OCI-LY7 (cell line): ENCODE results near the gene SRXN1. TPM values are rescaled to one million over a fixed set of nuclear protein-coding genes. Genes with fewer than 3 reads are reported as not detected.
A peak's percentile ranks its signal among the peaks of the same experiment; 100 is the strongest.

ENCODE experiments used
- BruUV-seq: library from RNA; stranded (reverse); fragments of 400-500 nt; replicated peaks from 2 replicates; lab custom pipeline; 2021; lab: Mats Ljungman, UMichigan
- CTCF ChIA-PET: fragments of 300-600 bp; sonication (Branson Sonifier 250); formaldehyde crosslinking; loops from one replicate; lab custom pipeline; 2022; ENCODE audit warnings: antibody characterized with exemption; ENCODE audit not compliant: unreplicated experiment; lab: Charles Lee
- POLR2A ChIA-PET: fragments of 300-600 bp; sonication (Branson Sonifier 250); formaldehyde crosslinking; loops from one replicate; lab custom pipeline; 2022; ENCODE audit warnings: antibody characterized with exemption; lab: Charles Lee
- DNase-seq: peaks from one replicate; pipeline ENCODE4 v3.0.0-alpha.2; 2015; ENCODE audit warnings: low spot score
- H2AFZ ChIP-seq: fragments of 200-600 bp; sonication (generic), shearing (Covaris generic); 2 replicates; pipeline ENCODE4 v1.6.1; 2014; ENCODE audit warnings: mild to moderate bottlenecking, antibody characterized with exemption, low read length, moderate library complexity
- H3K27ac ChIP-seq: fragments of 200-600 bp; sonication (generic); 2 replicates; pipeline ENCODE4 v1.5.1; 2014; ENCODE audit warnings: mixed run types, low read depth, mild to moderate bottlenecking, moderate library complexity, low read length, inconsistent platforms; ENCODE audit not compliant: poor library complexity, severe bottlenecking
- H3K36me3 ChIP-seq: fragments of 200-600 bp; sonication (generic); 2 replicates; pipeline ENCODE4 v1.6.1; 2014; ENCODE audit warnings: mild to moderate bottlenecking, antibody characterized with exemption, low read length, moderate library complexity, mixed read lengths; ENCODE audit not compliant: insufficient read depth
- H3K4me1 ChIP-seq: fragments of 200-600 bp; sonication (generic); 2 replicates; pipeline ENCODE4 v1.5.1; 2014; ENCODE audit warnings: mild to moderate bottlenecking, low read length; ENCODE audit not compliant: insufficient read depth, poor library complexity, severe bottlenecking
- H3K4me2 ChIP-seq: fragments of 200-600 bp; sonication (generic); 2 replicates; pipeline ENCODE4 v1.6.1; 2014; ENCODE audit warnings: mild to moderate bottlenecking, low read length
- H3K4me3 ChIP-seq: fragments of 200-600 bp; sonication (generic); 2 replicates; pipeline ENCODE4 v1.5.1; 2014; ENCODE audit warnings: mild to moderate bottlenecking, low read depth, low read length; ENCODE audit not compliant: poor library complexity, severe bottlenecking
- H3K79me2 ChIP-seq: fragments of 200-600 bp; sonication (generic); 2 replicates; pipeline ENCODE4 v1.6.1; 2016; ENCODE audit warnings: low read depth, mild to moderate bottlenecking, low read length, moderate library complexity, mixed read lengths; ENCODE audit not compliant: insufficient read depth
- H3K9me2 ChIP-seq: fragments of 200-600 bp; sonication (generic); 2 replicates; pipeline ENCODE4 v1.6.1; 2016; ENCODE audit warnings: mild to moderate bottlenecking, low read length, mixed read lengths; ENCODE audit not compliant: insufficient read depth
- H3K9me3 ChIP-seq: fragments of 200-600 bp; sonication (generic); 2 replicates; pipeline ENCODE4 v1.6.1; 2014; ENCODE audit warnings: mild to moderate bottlenecking, mixed run types, low read length, mixed read lengths
- H4K20me1 ChIP-seq: fragments of 200-600 bp; sonication (generic); 2 replicates; pipeline ENCODE4 v1.6.1; 2014; ENCODE audit warnings: mild to moderate bottlenecking, antibody characterized with exemption, low read length, moderate library complexity, mixed read lengths; ENCODE audit not compliant: insufficient read depth
- EZH2phosphoT487 ChIP-seq: fragments of 200-600 bp; sonication (generic); IDR thresholded peaks from 2 replicates; pipeline ENCODE4 v1.6.1; 2018; ENCODE audit warnings: low read depth, borderline replicate concordance, mild to moderate bottlenecking, mixed run types, antibody characterized with exemption, low read length, moderate library complexity, mixed read lengths
- intact Hi-C: fragments of 100-400 bp; cut with micrococcal nuclease; formaldehyde crosslinking; loops from one replicate; pipeline ENCODE4 v1.10.0; 2022; ENCODE audit not compliant: unreplicated experiment
- total RNA-seq, 2 experiments: library from RNA; depleted of rRNA in 1 of 2; stranded (reverse); fragments of >200 nt in 1 of 2; shearing (Covaris generic) in 1 of 2; gene quantifications; 2 replicates each; pipeline ENCODE4 v1.2.3, GENCODE V29; 2014 to 2022
- TF ChIP-seq, protein P1 (sequence below): fragments of 200-600 bp; sonication (generic); conservative IDR thresholded peaks from 2 replicates; pipeline ENCODE4 v1.5.1; 2014; ENCODE audit warnings: mild to moderate bottlenecking, antibody characterized with exemption, low read length, moderate library complexity, mixed read lengths

Gene SRXN1
- total RNA-seq, 2 experiments from 2014 or later: 18.6 to 19.8 TPM

GRCh38 chr20:645318-646106 lies 7.5 kb downstream of the SRXN1 start:
- ChIA-PET CTCF (interaction anchor here (0.6 to 1.3 kb wide), 6 partner anchors 15 to 268 kb away, joined by 3 to 10 read pairs (median 4); partner anchors contain the start of gene CSNK2A1), POLR2A (interaction anchor here (0.6 kb wide), 2 partner anchors 155 to 200 kb away, joined by 4 read pairs; no protein-coding TSS in a partner anchor)
- Histone ChIP-seq H4K20me1 (no peaks in the 10 kb centered on the region), H3K4me1 (peaks cover 3% of the 10 kb centered on the region), H2AFZ (no peak overlapping the region), H3K9me2 (no peaks in the 10 kb centered on the region), H3K4me3 (no peak overlapping the region), H3K27ac (no peak overlapping the region), H3K36me3 (peaks cover 37% of the 10 kb centered on the region), H3K4me2 (0 out of 2 replicates have a peak overlapping the region, but pooled peaks have one; percentile 23), H3K9me3 (peaks cover 5% of the 10 kb centered on the region; the same call in 1 of the 2 replicates), H3K79me2 (peaks cover under 1% of the 10 kb centered on the region; the same call in 1 of the 2 replicates)
- intact Hi-C loops: loop anchor here (1.0 to 5.0 kb wide), 3 partner anchors 84 to 291 kb away; partner anchors contain the start of gene CSNK2A1
- no peak for TF ChIP-seq EZH2phosphoT487
- TF ChIP-seq, protein P1, sequence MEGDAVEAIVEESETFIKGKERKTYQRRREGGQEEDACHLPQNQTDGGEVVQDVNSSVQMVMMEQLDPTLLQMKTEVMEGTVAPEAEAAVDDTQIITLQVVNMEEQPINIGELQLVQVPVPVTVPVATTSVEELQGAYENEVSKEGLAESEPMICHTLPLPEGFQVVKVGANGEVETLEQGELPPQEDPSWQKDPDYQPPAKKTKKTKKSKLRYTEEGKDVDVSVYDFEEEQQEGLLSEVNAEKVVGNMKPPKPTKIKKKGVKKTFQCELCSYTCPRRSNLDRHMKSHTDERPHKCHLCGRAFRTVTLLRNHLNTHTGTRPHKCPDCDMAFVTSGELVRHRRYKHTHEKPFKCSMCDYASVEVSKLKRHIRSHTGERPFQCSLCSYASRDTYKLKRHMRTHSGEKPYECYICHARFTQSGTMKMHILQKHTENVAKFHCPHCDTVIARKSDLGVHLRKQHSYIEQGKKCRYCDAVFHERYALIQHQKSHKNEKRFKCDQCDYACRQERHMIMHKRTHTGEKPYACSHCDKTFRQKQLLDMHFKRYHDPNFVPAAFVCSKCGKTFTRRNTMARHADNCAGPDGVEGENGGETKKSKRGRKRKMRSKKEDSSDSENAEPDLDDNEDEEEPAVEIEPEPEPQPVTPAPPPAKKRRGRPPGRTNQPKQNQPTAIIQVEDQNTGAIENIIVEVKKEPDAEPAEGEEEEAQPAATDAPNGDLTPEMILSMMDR: peak; percentile 94
- no TSS peak for BruUV-seq
- DNase-seq: peak; percentile 76

GRCh38 chr20:644692-645317 lies 8.2 kb downstream of the SRXN1 start:
- BruUV-seq: no TSS peak
- CTCF ChIA-PET: interaction anchor here (0.8 to 1.3 kb wide), 5 partner anchors 15 to 101 kb away, joined by 3 to 10 read pairs (median 3); partner anchors contain the start of gene CSNK2A1
- peaks cover 5% of the 10 kb centered on the region; the same call in 1 of the 2 replicates for H3K9me3 ChIP-seq
- H3K4me2 ChIP-seq: 0 out of 2 replicates have a peak overlapping the region, but pooled peaks have one; percentile 23
- H2AFZ ChIP-seq: no peak overlapping the region
- peaks cover 30% of the 10 kb centered on the region for H3K36me3 ChIP-seq
- intact Hi-C loops: loop anchor here (1.0 to 5.0 kb wide), 3 partner anchors 84 to 291 kb away; partner anchors contain the start of gene CSNK2A1
- H3K4me1 ChIP-seq: peaks cover 3% of the 10 kb centered on the region
- POLR2A ChIA-PET: no interaction called here
- TF ChIP-seq, protein P1: no peak
- no peak for TF ChIP-seq EZH2phosphoT487
- H3K9me2 ChIP-seq: no peaks in the 10 kb centered on the region
- H3K27ac ChIP-seq: no peak overlapping the region
- H3K79me2 ChIP-seq: no peaks in the 10 kb centered on the region
- no peak for DNase-seq
- H3K4me3 ChIP-seq: no peak overlapping the region
- no peaks in the 10 kb centered on the region for H4K20me1 ChIP-seq
